HFF-Myc (cell line): Measurements from ENCODE around the gene EGFLAM.

Source experiments
- DNase-seq: peaks from one replicate; pipeline ENCODE4 v3.0.0-alpha.2; 2011; ENCODE audit warnings: low read depth; ENCODE audit errors: extremely low read depth
- H3K4me3 ChIP-seq: replicated peaks from 2 replicates; pipeline ENCODE4 v1.5.1; 2011; ENCODE audit warnings: low read depth, mild to moderate bottlenecking, control low read depth, low read length
- TF ChIP-seq, protein P1 (sequence below): IDR thresholded peaks from 2 replicates; pipeline ENCODE4 v1.5.1; 2012; ENCODE audit warnings: mild to moderate bottlenecking, low read depth, low read length, control low read depth; ENCODE audit errors: missing control alignments

EGFLAM gene

DNA sequence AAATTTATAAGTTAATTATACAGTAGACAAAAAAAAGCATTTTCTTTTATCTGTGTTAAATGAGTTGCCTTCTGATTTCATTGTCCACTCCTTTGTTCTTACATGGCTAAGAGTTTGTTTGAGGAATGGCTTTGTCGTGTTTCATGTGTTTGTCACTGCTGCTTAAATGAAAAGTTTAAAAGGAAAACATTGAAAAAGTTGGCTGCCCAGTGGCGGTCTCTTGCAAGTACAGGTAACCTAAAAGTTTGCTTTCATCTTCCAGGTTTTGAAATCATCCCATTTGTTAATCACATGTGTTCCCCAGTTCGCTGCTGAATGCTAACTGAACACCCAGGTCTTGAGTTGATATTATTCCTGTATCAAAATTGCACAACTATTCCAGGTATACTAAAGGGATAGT lies 33.9 kb downstream of the EGFLAM start:
- H3K4me3 ChIP-seq: no peak overlapping the region
- TF ChIP-seq, protein P1, sequence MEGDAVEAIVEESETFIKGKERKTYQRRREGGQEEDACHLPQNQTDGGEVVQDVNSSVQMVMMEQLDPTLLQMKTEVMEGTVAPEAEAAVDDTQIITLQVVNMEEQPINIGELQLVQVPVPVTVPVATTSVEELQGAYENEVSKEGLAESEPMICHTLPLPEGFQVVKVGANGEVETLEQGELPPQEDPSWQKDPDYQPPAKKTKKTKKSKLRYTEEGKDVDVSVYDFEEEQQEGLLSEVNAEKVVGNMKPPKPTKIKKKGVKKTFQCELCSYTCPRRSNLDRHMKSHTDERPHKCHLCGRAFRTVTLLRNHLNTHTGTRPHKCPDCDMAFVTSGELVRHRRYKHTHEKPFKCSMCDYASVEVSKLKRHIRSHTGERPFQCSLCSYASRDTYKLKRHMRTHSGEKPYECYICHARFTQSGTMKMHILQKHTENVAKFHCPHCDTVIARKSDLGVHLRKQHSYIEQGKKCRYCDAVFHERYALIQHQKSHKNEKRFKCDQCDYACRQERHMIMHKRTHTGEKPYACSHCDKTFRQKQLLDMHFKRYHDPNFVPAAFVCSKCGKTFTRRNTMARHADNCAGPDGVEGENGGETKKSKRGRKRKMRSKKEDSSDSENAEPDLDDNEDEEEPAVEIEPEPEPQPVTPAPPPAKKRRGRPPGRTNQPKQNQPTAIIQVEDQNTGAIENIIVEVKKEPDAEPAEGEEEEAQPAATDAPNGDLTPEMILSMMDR: no peak
- DNase-seq: no peak

DNA sequence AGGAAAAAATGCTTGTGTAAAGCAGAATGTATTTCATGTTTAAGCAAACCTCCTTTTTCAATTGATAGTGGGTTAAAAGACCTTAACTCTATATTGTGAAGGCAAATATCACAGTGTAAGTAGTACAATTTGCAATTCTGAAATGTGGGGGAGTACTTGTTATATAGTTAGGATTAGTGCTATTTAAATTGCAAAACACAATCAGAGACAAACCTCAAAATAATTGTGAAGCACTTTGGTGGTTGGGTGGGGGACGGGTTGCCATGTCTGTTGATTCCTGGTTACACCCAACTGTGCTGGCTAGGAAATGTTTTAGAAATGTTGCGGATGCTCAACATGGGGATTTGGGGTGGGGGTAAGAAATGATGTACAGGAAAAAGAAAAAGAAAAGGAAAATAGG lies 37.4 kb downstream of the EGFLAM start:
- H3K4me3 ChIP-seq: no peak overlapping the region
- TF ChIP-seq, protein P1: no peak
- DNase-seq: no peak

DNA sequence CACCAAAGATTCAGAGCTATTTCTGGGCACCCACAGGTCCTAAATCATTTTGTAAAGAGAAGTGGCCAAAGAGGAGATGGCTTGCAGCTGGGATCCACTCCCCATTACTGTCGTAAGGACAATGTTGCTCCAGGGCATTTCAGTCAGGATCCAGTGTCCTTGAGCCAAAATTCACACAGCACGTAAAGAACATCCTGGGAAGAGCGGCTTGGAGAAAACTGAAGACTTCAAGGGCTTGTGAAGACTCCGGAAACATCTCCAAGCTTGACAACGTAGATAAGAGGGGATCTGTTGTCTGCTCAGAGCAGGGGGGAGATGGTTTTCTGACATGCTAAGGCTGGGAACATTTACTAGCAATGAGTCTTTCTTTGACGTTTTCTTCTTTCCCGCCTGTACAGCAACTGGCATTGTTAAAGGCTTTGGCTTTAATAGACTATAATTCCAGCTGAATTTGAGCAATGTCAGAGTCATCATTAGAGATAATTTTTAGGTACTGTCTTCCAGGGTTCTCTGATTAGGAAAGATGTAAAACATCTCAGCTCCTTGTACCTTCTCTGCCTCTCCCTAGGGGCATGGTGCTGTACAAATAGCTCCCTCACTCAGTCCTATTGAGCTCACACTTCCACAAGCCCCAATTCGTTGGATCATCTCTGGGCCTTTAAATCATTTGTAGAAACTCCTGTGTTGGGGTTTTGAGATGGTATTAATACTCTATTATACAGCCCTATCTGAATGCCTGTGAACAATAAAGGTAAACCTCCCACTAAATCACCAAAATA lies 39.7 kb downstream of the EGFLAM start:
- no peak for DNase-seq
- H3K4me3 ChIP-seq: no peak overlapping the region
- TF ChIP-seq, protein P1: no peak

DNA sequence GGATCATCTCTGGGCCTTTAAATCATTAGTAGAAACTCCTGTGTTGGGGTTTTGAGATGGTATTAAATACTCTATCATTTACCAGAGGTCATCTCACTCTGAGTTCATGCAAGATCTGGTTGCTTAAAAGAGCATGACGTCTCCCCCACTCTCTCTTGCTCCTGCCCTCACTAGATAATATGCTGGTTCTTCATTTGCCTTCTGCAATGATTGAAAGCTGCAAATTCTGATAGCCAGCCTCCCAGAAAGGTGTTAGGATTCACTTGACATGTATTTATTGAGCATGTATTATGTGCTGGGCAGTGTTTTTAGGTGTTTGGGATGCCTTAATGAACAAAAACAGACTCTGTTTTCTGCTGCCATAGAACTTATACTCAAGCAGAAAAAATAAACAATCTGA lies 41.2 kb downstream of the EGFLAM start:
- no peak for DNase-seq
- TF ChIP-seq, protein P1: no peak
- H3K4me3 ChIP-seq: no peak overlapping the region

DNA sequence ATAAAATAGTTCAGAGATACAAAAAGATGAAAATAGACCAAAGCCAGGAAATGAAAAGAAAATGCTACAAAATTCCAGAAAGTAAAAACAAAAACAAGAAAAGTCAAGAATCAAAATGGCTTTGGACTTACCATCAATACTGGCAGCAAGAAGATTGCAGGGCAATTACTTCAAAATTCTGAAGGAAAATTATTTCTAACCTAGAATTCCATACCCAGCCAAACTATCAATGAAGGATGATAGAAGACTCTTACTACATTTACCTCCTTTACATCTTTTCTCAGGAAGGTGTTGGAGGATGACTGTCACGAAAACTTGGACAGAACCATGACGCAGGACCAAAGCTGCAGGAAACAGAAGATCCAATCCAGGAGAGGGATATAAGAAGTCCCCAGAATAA lies 46.8 kb downstream of the EGFLAM start:
- TF ChIP-seq, protein P1: no peak
- DNase-seq: no peak

DNA sequence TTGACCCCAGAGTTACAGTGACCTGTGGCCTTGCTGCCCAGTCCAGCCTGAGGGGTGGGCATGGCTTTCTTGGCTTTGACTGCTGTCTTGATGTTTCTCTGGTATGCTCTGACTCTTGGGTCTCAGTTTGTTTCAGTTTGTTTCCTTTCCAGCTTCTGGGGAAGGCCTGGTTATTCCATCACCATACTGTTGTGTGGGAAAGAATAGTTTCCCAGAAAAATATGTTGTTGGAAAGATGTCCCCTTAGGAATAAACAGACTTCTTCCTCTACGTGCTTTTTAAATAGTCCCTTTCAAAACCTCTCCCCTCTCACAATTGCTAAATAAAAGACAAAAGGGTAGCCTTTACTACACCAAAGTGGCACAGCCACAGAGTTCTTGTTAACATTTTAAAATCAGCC lies 49.5 kb downstream of the EGFLAM start:
- TF ChIP-seq, protein P1: no peak
- DNase-seq: no peak
- no peak overlapping the region for H3K4me3 ChIP-seq

More for the DNA sequence above, 46.8 kb downstream of the EGFLAM start:
- H3K4me3 ChIP-seq: no peak overlapping the region
